ENCODE measurements around the gene FMN1. TPM values are rescaled to one million over a fixed set of nuclear protein-coding genes. Genes with fewer than 3 reads are reported as not detected.

Gene FMN1
- total RNA-seq, 1 donor from 2014 or later: 1.6 TPM

- H3K27ac Mint-ChIP-seq: no peak overlapping the region
Measured at GRCh38 chr15:32867313-32867626, 327.2 kb downstream of the FMN1 start.

GRCh38 chr15:32866454-32867312 is 327.8 kb downstream of the FMN1 start:
- DNase-seq (ENCODE audit: low spot score in 2 of 2, unreplicated experiment in 2 of 2): no peak
- no peaks in the 10 kb centered on the region for H3K36me3 Mint-ChIP-seq
- TF ChIP-seq, protein P1, sequence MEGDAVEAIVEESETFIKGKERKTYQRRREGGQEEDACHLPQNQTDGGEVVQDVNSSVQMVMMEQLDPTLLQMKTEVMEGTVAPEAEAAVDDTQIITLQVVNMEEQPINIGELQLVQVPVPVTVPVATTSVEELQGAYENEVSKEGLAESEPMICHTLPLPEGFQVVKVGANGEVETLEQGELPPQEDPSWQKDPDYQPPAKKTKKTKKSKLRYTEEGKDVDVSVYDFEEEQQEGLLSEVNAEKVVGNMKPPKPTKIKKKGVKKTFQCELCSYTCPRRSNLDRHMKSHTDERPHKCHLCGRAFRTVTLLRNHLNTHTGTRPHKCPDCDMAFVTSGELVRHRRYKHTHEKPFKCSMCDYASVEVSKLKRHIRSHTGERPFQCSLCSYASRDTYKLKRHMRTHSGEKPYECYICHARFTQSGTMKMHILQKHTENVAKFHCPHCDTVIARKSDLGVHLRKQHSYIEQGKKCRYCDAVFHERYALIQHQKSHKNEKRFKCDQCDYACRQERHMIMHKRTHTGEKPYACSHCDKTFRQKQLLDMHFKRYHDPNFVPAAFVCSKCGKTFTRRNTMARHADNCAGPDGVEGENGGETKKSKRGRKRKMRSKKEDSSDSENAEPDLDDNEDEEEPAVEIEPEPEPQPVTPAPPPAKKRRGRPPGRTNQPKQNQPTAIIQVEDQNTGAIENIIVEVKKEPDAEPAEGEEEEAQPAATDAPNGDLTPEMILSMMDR (IDR thresholded peaks at IDR 0.05; ENCODE audit: unreplicated experiment): no peak
- no peaks in the 10 kb centered on the region for H3K9me3 Mint-ChIP-seq
- no peak overlapping the region for H3K4me3 Mint-ChIP-seq
- peaks cover 16% of the 10 kb centered on the region for H3K4me1 Mint-ChIP-seq
- no peak overlapping the region for H3K27ac Mint-ChIP-seq
- no peaks in the 10 kb centered on the region for H3K27me3 Mint-ChIP-seq (ENCODE audit: low read depth)

More at GRCh38 chr15:32867313-32867626, 327.2 kb downstream of the FMN1 start:
- Mint-ChIP-seq H3K4me3 (no peak overlapping the region), H3K4me1 (peaks cover 12% of the 10 kb centered on the region), H3K36me3 (no peaks in the 10 kb centered on the region), H3K27me3 (ENCODE audit: low read depth) (no peaks in the 10 kb centered on the region), H3K9me3 (no peaks in the 10 kb centered on the region)
- TF ChIP-seq, protein P1 (IDR thresholded peaks at IDR 0.05; ENCODE audit: unreplicated experiment): no peak
- no peak for DNase-seq (ENCODE audit: low spot score in 2 of 2, unreplicated experiment in 2 of 2)

- Mint-ChIP-seq H3K9me3 (no peaks in the 10 kb centered on the region), H3K27me3 (ENCODE audit: low read depth) (no peaks in the 10 kb centered on the region), H3K27ac (no peak overlapping the region), H3K36me3 (no peaks in the 10 kb centered on the region), H3K4me3 (no peak overlapping the region), H3K4me1 (peaks cover 19% of the 10 kb centered on the region)
- TF ChIP-seq, protein P1 (IDR thresholded peaks at IDR 0.05; ENCODE audit: unreplicated experiment): no peak
- no peak for DNase-seq (ENCODE audit: low spot score in 2 of 2, unreplicated experiment in 2 of 2)
Measured at GRCh38 chr15:32864841-32865240, 329.7 kb downstream of the FMN1 start.

DNA sequence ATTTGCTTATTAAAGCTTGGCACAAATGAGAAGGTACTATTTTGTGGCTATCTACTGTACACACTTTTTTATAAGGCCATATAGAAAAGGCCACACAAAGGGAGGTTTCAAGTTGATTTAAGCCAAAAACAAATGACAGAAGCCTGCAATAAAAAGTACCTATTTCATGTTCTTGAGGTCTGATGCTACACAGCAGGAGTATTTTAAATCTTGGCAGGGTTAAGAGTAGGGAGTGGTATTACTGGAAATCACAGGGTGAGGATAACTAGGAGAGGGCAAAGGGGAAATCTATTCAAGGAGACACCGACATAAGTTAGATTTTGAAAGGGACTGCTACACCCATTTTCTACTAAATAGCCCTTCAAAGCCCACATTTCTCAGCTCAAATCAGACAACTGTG is 330.5 kb downstream of the FMN1 start:
- Mint-ChIP-seq H3K27me3 (ENCODE audit: low read depth) (no peaks in the 10 kb centered on the region), H3K36me3 (no peaks in the 10 kb centered on the region), H3K9me3 (no peaks in the 10 kb centered on the region), H3K4me3 (no peak overlapping the region), H3K4me1 (peaks cover 16% of the 10 kb centered on the region), H3K27ac (no peak overlapping the region)
- DNase-seq (ENCODE audit: low spot score in 2 of 2, unreplicated experiment in 2 of 2): no peak
- TF ChIP-seq, protein P1 (IDR thresholded peaks at IDR 0.05; ENCODE audit: unreplicated experiment): no peak

GRCh38 chr15:32861761-32862160 is 332.8 kb downstream of the FMN1 start:
- H3K27me3 Mint-ChIP-seq (ENCODE audit: low read depth): no peaks in the 10 kb centered on the region
- TF ChIP-seq, protein P1 (IDR thresholded peaks at IDR 0.05; ENCODE audit: unreplicated experiment): no peak
- H3K4me1 Mint-ChIP-seq: peaks cover 16% of the 10 kb centered on the region
- H3K36me3 Mint-ChIP-seq: no peaks in the 10 kb centered on the region
- DNase-seq (ENCODE audit: low spot score in 2 of 2, unreplicated experiment in 2 of 2): no peak
- peak overlapping the region; percentile 76 for H3K27ac Mint-ChIP-seq
- peak overlapping the region; percentile 41 for H3K4me3 Mint-ChIP-seq
- no peaks in the 10 kb centered on the region for H3K9me3 Mint-ChIP-seq

Data from mesothelial cell of epicardium (in vitro differentiated cells).